IPS-18c (cell line): ENCODE data around the gene USP24.
"Not testable (repeated sequence)": the region's sequence is repeated elsewhere in the genome, so short reads cannot be mapped to it uniquely, and the experiment has no call there.

Experiments
- H3K4me3 ChIP-seq: 2 replicates; pipeline ENCODE4 v1.7.0; 2013; ENCODE audit warnings: low read depth, mild to moderate bottlenecking, low read length, moderate library complexity; ENCODE audit not compliant: insufficient read depth
- H3K9me3 ChIP-seq: one replicate; pipeline ENCODE4 v1.6.1; 2013; ENCODE audit warnings: mild to moderate bottlenecking, low read length, moderate library complexity; ENCODE audit not compliant: control insufficient read depth, insufficient read depth

Gene USP24

DNA sequence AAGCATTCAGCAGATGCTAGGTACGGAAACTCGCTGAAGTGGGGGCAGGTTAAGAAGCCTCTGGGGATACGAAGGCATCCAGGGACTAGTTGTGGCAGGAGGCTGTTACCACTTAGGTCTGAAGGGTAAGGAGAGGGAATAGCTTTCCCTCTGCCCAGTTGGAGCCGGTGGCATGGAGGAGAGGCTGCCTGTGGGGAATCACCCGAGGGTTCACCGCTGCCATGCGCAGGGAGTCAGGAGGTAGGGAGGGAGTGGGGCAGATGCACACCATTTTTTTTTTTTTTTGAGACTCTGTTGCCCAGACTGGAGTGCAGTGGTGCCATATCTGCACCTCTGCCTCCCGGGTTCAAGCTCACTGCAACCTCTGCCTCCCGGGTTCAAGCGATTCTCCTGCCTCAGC is 169.7 kb downstream of the USP24 start:
- no peak overlapping the region for H3K4me3 ChIP-seq
- no peaks in the 10 kb centered on the region for H3K9me3 ChIP-seq

DNA sequence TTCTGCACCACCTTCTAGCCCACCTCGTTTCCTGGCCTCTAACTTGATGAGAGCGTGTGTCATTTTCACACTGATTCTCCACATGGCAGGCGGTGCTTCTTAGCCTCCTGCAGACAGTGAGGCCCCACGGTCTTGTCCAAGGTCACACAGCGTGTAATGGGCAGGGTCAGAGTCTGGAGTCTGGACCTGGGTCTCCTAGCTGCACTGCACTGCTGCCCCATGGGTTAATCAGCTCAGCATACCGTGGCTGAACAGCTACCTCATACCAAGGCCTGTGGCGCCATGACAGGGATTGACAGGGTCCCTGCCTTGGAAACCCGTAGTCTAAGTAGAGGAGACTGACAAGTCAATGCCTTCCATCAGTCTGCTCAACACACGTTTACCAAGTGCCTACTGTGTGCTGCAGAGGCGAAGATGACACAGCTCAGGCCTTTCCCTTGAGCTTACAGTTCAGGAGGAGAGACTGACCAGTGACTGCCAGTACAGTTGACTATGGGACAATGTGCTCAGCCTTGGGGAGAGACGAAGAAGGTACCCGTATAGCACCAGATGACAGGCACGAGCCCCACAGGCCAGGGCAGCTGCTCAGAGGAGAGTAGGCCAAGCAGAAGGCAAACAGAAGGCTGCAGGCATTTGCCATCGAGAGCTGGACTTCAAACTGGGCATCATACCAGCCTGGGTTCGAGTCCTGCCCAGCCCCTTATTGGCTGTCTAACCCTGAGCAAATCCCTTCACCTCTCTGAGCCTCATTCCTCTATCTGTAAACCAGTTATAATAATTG is 170.4 kb downstream of the USP24 start:
- Histone ChIP-seq H3K9me3 (no peaks in the 10 kb centered on the region), H3K4me3 (no peak overlapping the region)

DNA sequence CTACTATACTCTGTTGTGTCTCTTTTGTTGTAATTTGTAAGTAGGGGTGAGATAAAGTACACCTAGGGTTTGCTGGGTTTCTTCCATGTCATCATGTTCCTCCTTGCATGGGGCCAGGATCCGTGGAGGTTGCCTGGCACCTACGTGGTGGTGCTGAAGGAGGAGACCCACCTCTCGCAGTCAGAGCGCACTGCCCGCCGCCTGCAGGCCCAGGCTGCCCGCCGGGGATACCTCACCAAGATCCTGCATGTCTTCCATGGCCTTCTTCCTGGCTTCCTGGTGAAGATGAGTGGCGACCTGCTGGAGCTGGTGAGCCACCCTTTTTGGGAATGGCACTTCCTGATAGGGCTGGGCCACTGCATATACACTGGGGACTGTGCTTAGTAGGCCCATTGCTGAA is 171.4 kb downstream of the USP24 start:
- H3K9me3 ChIP-seq: no peaks in the 10 kb centered on the region
- H3K4me3 ChIP-seq: no peak overlapping the region

DNA sequence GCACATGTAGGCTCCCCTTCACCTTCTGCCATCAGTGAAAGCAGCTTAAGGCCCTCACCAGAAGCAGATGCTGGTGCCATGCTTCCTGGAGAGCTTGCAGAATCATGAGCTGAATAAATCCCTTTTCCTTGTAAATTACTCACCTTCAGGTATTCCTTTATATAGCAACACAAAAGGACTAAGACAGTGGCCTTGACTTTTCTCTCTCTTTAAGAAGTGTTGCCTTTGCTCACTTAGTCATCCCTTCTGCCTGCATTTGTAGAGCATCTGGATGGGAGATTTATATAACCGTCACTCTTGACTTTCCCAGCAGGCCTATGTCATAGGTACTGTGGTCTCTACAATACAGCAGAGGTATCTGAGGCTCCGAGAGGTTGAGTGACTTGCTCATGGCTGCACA is 172.2 kb downstream of the USP24 start:
- H3K9me3 ChIP-seq: no peaks in the 10 kb centered on the region
- no peak overlapping the region for H3K4me3 ChIP-seq

DNA sequence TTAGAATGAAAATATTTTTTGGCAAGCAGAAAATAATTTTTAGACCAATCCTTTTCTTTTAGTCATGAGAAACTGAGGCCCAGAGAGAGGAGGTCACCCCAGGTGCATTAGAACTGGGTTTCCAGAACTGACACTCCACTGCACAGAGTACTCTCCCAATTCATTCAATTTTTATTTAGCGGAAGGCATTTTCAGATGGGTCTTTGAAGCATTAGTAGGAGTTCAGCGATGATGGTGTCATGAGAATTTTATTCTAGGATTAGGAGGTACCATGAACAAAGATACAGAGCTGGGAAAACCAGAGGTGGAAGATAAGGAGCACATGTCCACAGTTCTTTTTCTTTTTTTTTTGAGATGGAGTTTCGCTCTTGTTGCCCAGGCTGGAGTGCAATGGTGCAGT is 173.6 kb downstream of the USP24 start:
- Histone ChIP-seq H3K4me3 (no peak overlapping the region), H3K9me3 (peaks cover 3% of the 10 kb centered on the region)

DNA sequence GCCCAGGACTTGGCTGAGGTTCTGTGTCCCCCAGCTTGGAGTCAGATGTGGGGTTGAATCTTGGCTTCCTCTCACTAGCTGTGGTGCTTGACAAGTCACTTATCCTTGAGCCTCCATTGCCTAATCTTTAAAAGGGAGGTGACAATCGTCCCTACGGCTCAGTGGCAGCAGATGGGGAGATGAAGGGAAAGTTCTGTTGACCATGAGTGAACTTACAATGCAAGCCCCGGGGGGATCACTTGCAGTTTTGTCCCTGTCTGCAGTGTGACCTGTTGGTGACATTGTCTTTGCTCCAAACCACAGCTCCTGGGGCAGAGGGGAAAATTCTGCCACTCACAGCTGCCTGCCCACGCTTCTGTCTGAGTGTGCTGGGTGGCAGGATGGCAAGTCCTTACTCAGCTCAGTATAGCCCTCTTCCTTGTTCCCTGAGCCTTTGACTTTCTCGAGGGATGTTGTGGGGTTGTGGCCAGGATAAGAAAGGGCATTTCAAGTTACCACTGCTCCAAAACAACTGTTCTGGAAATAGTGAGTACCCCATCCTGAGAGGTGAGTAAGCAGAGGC is 174.2 kb downstream of the USP24 start:
- Histone ChIP-seq H3K4me3 (peak overlapping the region; percentile 53; the same call in 1 of the 2 replicates), H3K9me3 (peaks cover 3% of the 10 kb centered on the region)

DNA sequence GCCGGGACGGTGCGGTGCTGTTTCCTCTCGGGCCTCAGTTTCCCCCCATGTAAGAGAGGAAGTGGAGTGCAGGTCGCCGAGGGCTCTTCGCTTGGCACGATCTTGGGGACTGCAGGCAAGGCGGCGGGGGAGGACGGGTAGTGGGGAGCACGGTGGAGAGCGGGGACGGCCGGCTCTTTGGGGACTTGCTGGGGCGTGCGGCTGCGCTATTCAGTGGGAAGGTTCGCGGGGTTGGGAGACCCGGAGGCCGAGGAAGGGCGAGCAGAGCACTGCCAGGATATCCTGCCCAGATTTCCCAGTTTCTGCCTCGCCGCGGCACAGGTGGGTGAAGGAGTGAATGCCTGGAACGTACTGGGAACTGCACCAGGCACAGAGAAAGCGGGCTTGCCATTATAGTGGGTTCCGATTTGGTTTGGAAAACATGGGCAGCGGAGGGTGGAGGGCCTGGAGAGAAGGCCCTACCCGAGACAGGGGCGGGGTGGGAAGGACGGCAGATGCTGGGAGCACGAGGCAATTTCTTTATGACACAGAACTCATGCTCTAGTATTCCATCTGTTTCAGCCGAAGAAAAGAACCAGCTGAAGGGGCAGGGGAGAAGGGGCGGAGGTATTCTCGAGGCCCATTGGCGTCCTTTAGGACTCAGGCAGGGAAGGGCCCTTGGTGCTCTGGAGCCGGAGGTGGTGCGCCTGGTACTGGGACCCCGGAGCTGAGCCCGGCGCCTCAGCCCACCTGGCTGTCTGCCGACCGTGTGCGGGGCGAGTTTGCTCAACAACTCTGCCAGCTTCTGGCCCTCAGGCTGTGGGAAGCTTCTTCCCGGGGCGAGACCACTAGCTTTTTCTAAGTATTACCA is 174.9 kb downstream of the USP24 start:
- peak overlapping the region; percentile 53 for H3K4me3 ChIP-seq
- H3K9me3 ChIP-seq: peaks cover 3% of the 10 kb centered on the region

DNA sequence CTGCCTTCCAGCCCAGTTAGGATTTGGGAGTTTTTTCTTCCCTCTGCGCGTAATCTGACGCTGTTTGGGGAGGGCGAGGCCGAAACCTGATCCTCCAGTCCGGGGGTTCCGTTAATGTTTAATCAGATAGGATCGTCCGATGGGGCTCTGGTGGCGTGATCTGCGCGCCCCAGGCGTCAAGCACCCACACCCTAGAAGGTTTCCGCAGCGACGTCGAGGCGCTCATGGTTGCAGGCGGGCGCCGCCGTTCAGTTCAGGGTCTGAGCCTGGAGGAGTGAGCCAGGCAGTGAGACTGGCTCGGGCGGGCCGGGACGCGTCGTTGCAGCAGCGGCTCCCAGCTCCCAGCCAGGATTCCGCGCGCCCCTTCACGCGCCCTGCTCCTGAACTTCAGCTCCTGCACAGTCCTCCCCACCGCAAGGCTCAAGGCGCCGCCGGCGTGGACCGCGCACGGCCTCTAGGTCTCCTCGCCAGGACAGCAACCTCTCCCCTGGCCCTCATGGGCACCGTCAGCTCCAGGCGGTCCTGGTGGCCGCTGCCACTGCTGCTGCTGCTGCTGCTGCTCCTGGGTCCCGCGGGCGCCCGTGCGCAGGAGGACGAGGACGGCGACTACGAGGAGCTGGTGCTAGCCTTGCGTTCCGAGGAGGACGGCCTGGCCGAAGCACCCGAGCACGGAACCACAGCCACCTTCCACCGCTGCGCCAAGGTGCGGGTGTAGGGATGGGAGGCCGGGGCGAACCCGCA is 175.7 kb downstream of the USP24 start, which contains the start of gene PCSK9:
TSS of gene PCSK9 (plus strand) at position 207 of the 741 bp plus-strand sequence. CDS start at position 497, 290 bp downstream.
- Histone ChIP-seq H3K4me3 (peak within 1 kb of the TSS; percentile 53), H3K9me3 (peaks cover 3% of the 10 kb centered on the region)

DNA sequence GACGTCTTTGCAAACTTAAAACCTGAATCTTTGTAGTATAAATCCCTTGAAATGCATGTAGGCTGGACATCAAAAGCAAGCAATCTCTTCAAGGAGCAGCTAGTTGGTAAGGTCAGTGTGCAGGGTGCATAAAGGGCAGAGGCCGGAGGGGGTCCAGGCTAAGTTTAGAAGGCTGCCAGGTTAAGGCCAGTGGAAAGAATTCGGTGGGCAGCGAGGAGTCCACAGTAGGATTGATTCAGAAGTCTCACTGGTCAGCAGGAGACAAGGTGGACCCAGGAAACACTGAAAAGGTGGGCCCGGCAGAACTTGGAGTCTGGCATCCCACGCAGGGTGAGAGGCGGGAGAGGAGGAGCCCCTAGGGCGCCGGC is 176.2 kb downstream of the USP24 start:
- no peak overlapping the region; the same call in 1 of the 2 replicates for H3K4me3 ChIP-seq
- H3K9me3 ChIP-seq: peaks cover 3% of the 10 kb centered on the region

DNA sequence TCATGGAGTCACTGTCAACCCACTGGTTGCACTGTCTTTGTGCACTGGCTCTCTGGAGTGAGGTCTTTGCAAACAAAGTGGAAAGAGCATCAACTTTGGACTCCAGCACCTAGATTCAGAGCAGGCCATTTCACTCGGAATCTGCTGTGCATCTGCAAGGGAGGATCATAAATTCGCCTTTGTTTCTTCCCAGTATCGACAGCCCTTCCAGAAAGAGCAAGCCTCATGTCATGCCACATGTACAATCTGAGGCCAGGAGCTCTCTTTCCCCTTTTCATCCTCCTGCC is 176.7 kb downstream of the USP24 start:
- Histone ChIP-seq H3K4me3 (no peak overlapping the region), H3K9me3 (peaks cover 3% of the 10 kb centered on the region)

DNA sequence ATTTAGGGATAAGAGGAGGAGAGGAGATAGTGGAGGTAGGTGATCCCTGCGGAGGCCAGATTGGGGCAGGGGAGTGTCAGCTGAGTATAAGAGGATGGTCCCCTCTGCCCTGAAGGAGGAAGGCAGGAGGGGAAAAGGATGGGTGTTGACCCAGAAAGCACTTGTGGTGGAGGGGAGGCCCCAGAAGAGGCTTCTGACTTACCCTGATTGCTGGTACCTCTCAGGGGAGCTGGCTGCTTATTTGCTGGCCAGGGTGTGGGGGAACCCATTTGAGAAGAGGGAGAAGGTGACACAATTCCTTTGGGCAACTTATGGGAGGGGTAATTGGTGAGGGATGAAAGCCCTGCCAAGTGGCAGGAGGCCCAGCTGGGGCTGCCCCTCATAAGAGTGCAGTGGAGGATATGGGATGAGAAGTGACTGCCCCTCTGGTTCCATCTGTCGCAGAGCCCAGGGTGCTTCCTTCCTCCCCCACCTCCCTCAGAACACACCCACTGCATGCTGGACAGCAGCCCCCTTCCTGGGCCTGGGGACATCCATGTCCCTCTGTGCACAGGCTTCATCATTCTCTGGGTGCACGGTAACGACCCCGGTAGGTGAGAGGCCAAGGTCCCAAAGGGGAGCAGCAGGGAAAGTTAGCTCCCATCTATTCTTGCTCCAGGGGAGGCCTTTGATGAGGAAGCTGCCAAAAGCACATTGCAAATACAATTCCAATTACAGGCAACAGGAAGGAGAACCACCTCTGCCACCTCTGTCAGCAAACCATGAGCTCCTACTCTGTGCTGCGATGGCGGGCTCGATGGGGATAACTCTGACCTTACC is 177.2 kb downstream of the USP24 start:
- Histone ChIP-seq H3K9me3 (peaks cover 3% of the 10 kb centered on the region), H3K4me3 (no peak overlapping the region)

DNA sequence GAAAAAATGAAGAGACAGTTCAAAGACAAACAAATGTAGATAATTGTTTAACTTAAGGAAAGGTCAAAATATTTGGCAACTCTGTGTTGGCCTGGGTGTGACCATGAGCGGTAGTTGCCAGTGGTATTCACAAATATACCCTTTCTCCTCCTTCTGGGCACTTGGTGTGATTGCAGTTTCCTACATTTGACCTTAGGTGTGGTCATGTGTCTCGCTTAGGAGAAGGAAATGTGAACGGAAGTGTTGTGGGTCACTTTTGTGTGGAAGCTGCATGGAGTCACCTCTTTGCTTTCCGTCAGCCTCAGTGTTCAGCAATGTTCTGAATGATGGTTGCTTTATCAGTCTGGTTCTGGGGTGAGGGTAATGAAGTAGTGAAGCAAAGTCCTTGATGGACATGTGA is 179.3 kb downstream of the USP24 start:
- H3K4me3 ChIP-seq: no peak overlapping the region
- peaks cover 5% of the 10 kb centered on the region for H3K9me3 ChIP-seq

DNA sequence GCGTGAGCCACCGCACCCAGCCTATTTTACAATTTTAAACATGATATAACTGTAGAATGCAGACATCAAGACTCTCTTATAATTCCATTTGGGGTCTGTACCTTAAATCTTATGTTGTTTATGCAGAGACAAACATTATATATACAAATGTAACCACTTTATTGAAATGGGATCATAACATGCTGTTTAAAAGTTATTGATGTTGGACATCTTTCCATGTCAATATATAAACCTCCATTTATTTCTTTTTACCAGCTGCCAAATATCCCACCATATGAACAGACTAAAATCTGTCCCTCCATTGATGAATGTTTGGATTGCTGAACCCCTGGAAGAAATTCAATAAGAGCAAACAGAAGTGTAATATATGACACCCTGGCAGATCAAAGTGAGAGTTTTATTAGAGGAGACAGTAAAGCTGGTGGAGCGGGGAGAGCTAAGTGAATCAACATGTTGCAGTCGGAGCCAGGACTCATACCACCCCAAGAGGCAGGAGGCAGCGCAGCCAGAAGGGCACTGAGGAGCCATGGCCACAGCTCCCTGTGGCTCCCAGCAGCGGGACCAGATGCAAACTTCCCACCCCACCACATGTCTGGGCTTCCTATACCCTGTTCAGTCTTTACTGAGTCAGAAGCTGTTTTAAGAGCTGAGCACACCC is 180.6 kb downstream of the USP24 start:
- no peak overlapping the region for H3K4me3 ChIP-seq
- peaks cover 5% of the 10 kb centered on the region for H3K9me3 ChIP-seq

DNA sequence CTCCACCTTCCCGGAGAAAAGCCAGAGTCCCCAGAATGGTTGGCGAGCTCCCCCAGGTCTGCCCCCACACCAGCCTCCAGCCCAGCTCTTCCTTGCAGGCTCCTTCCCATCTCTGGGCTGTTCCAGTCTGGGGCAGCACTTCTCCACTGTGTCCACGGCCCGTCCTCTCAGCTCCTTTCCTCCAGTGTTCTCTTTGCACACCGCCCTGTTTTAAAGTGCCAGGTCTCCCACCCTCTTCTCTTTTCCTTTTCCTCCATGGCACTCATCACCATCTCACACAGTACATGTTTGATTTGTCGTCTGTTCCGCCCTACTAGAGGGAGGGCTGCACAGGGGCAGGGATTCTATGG is 181.9 kb downstream of the USP24 start:
- H3K4me3 ChIP-seq: no peak overlapping the region
- H3K9me3 ChIP-seq: peaks cover 5% of the 10 kb centered on the region

DNA sequence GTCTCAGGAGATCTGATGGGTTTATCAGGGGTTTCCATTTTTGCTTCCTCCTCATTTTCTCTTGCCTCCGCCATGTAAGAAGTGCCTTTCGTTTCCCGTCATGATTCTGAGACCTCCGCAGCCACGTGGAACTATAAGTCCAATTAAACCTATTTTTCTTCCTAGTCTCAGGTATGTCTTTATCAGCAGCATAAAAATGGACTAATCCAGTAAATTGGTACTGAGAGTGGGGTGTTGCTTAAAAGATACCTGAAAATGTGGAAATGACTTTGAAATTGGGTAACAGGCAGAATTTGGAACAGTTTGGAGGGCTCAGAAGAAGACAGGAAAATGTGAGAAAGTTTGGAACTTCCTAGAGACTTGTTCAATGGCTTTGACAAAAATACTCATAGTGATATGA is 184.1 kb downstream of the USP24 start:
- H3K9me3 ChIP-seq, H3K4me3 ChIP-seq: not testable (repeated sequence)

DNA sequence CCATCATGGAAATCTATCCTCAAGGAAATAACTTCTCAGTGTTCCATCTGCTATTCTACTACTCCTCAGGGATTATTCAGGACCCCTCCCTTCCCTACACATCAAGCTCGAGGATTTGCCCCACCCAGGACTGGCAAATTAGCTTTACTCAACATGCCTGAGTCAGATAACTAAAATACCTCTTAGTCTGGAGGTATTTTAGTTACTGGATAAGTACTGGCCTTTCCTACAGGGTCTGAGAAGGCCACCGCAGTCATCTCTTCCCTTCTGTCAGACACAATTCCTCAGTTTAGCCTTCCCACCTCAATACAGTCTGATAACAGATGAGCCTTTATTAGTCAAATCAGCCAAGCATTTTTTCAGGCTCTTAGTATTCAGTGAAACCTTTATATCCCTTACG is 188.5 kb downstream of the USP24 start:
- H3K4me3 ChIP-seq, H3K9me3 ChIP-seq: not testable (repeated sequence)
